GM18508 (cell line): Measurements from ENCODE around the gene RPL9.
"Not testable (repeated sequence)": the region's sequence is repeated elsewhere in the genome, so short reads cannot be mapped to it uniquely, and the experiment has no call there.

Experiments used
- ATAC-seq: cut with Tn5 transposase; IDR thresholded peaks from one replicate; pipeline ENCODE4 v1.9.1; 2021; ENCODE audit warnings: moderate number of reproducible peaks; ENCODE audit not compliant: insufficient read depth, unreplicated experiment

Gene RPL9

DNA sequence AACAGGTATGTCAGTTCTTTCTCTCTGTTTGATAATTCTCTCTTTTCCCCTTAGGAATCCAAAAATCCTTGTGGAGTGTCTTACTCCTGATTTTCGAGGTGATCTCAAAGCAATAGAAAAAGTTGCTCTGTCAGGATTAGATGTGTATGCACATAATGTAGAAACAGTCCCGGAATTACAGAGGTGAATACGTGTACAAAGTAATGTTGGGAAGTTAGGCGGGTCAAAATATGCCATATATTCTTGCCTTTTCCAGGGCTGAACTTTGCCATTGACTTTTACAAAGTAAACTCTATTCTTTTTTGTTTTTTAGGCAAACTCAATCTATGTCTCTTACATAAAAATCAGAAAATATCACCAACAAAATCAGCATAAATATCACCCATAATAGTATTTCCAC, 8.7 kb upstream of the RPL9 start:
- ATAC-seq: no peak

DNA sequence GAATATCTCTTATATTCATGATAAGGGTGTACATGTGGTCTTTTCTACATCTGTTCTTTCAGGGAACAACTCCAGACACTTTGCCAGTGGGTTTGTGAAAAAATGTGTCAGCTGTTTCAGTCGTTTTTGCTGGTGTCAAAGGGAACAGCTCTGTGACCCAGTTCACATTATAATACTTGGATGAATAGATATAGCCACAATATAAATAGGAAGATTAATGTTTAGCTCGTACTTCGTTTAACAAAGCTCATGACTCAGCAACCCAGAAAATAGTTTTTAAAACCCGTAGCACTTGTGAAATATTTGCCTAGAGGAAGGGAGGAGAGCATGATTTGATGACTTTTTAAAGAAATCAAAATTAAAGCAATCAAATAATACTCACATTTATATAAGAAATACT, 8.0 kb upstream of the RPL9 start:
- no peak for ATAC-seq

DNA sequence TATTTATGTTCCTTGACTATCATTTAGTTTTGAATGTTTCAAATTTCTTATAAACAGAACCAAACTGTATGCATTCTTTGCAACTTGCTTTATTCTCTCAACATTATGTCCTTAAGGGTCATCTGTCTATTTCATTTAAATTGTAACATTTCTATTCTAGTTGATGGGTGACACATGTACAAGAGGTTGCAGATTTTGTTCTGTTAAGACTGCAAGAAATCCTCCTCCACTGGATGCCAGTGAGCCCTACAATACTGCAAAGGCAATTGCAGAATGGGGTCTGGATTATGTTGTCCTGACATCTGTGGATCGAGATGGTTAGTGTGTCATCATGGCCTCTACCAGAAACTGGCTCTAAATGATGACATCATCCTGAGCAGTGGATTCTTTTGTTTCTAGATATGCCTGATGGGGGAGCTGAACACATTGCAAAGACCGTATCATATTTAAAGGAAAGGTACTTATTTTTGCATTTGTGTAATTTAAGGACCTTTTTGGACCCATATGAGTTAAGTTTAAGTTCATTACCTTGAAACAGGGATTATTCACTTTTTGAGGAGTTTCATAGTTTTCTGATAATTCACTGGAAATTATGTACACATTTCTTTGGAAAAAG, 6.3 kb upstream of the RPL9 start:
- ATAC-seq: no peak

GRCh38 chr4:39458161-39458504, 589 bp downstream of the RPL9 start:
- ATAC-seq: not testable (repeated sequence)

- ATAC-seq: no peak
These were observed 1.6 kb downstream of the RPL9 start for GRCh38 chr4:39456946-39457763.

DNA sequence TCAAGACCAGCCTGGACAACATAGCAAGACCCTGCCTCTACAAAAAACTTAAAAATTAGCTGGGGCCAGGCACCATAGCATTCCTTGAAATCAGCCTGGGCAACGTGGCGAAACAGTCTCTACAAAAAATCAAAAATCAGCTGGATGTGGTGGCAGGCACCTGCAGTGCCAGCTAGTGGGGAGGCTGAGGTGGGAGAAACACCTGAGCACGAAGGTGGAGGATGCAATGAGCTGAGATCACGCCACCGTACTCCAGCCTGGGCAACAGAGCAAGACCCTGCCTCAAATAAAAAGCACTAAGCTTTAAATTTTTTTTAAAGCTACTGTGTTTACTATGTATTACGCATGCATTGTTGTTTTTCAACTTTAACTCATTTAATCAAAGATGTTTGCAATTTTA, 3.2 kb downstream of the RPL9 start:
- ATAC-seq: no peak

- ATAC-seq: no peak
These were observed 5.0 kb downstream of the RPL9 start for GRCh38 chr4:39453738-39454137.

GRCh38 chr4:39452860-39453587, 5.7 kb downstream of the RPL9 start:
- ATAC-seq: no peak

DNA sequence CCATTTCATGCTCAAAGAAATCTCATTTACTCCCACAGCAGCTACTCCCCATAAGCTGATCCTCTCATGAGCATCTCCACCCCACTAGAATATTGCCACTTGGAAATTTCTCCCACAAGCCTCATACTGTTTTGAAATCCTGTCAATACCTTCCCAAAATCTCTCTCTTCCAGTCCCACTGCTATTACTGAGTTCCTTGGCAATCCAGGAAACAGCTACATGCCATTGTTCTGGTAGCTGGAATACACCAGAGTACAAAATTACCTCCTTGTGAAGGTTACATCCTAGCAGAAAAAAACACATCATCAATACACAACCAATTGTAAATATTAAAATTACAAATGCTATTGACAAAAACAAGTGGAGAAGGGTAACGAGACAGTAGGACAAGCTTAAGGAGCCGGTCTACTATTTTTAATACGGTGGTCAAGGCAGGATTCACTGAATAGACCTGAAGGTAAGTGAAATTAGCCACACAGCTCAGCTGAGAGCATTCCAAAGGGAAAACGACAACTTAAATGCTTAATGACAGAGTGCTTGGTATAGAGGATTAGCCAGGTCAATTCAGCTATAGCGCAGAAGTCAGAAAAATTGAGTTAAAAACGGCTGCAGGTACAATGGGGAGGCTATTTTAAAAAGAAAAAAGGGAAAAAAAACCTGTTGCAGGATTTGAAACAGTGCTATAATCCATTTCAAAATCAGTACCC, 6.4 kb downstream of the RPL9 start:
- ATAC-seq: no peak

DNA sequence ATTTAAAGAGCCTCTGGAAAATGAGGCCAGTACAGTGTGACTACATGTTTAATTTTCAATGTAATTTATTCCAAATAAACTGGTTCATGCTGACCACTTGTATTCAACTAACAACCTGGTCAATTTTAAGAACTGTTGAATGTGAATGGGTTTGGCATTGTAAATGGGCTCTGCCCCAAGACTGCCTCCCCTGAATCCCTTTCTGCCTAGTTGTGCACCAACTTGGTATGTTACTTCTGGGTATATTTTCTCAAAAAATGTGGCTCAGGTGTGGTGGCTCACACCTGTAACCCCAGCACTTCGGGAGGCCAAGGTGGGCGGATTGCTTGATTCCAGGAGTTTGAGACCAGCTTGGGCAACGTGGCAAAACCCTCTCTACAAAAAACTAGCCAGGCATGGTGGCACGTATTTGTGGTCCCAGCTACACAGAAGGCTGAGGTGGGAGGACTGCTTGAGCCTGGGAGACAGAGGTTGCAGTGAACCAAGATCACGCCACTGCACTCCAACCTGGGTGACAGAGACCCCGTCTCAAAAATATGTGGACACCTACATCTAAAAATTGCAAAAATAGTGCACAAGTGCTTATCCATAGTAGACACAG, 7.2 kb downstream of the RPL9 start:
- no peak for ATAC-seq

DNA sequence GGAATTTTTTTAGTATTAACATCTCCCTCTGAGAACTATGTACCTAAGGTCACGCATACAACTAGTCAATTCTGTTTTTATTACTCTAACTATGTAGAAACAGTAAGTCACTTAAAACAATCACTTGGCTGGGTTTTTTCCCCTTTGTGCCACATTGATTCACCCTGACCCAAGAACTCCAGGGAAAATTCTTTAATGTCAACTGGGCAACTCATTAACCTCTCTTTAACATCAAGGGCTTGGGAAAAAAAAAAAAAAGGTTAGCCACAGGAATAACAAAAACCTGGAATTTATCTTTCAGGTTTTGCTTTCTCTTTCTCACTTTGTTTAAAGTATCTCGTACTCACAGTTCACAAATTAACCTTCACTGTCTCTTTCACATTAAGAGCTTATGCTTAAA, 8.1 kb downstream of the RPL9 start:
- ATAC-seq: no peak

GRCh38 chr4:39446842-39447573, 11.7 kb downstream of the RPL9 start:
- ATAC-seq: peak; percentile 67

- no peak for ATAC-seq
These were observed 12.3 kb downstream of the RPL9 start for GRCh38 chr4:39446483-39446841.

DNA sequence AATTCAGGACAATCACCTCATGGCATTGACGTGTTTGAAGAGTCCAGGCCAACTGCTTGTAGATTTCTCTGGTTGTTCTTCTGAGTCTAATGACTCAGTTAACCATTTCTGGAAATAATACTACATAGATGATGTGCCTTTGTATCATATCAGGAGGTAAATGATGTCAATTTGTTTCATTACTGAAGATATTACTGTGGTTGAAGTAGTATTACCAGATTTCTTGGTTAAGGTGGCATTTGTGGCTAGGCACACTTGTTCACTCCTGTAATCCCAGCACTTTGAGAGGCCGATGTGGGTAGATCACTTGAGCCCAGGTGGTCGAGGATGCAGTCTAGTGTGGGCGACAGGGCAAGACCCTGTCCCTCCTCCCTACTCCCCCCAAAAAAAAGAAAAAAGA, 15.7 kb downstream of the RPL9 start:
- ATAC-seq: no peak

GRCh38 chr4:39441593-39441992, 17.1 kb downstream of the RPL9 start:
- ATAC-seq: no peak

DNA sequence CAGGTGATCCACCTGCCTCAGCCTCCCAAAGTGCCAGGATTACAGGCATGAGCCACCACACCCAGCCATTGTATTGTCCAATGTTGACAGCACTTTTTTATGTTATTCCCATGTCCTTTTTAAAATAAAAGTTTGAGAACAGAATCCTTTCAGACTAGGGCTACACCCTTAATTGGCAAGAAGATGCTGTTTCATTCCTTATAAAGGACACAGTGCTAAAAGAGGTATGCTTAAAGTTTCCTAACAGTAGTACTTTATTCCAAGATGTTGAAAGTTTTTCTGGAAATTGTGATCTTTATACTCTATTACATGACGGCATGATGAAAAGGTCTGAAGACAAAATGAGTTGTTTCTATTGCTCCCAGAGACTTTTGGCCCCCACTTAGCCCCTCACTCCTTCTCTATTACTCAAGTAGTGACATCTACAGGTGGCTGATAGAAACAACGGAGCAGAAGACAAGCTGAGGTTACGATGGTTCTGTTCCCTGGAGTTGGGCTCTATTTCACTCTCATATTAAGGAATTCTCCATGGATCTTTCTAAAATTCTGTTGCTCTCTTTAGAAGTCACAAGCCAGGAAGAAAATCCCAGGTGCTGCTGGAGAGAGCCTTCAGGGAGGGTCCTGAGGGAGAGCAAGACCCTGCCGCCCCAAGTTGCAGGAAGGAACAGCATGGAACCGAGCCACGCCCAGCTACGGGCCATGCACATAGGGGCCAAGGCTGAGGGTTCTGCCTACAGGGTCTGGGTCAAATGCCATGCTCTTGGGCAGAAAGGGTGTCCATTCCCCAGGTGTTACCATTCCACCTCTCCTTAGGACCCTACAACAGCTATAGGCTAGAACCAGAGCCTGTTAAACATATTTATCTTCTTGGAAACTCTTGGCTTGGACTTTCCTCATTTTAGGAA, 22.8 kb downstream of the RPL9 start:
- ATAC-seq: no peak

GRCh38 chr4:39433878-39434492, 24.7 kb downstream of the RPL9 start:
- ATAC-seq: no peak

- ATAC-seq: no peak
These were observed 29.0 kb downstream of the RPL9 start for GRCh38 chr4:39429476-39430334.
